AG04450 (cell line): ENCODE results near the gene GNPDA2. TPM values are rescaled to one million over a fixed set of nuclear protein-coding genes. Genes with fewer than 3 reads are reported as not detected.

Source experiments
- CTCF ChIA-PET: fragments of 300-600, 350-600 bp; formaldehyde crosslinking; extraction: SDS; loops from one replicate; lab custom pipeline; 2022; ENCODE audit warnings: antibody characterized with exemption, inconsistent platforms; lab: Charles Lee
- POLR2A ChIA-PET: fragments of 350-600 bp; formaldehyde crosslinking; extraction: SDS; loops from one replicate; lab custom pipeline; 2021; ENCODE audit warnings: antibody characterized with exemption, inconsistent platforms; lab: Yijun Ruan, JAX
- DNase-seq: peaks from one replicate; pipeline ENCODE4 v3.0.0-alpha.2; 2011; ENCODE audit warnings: low read depth, low spot score
- H3K27ac ChIP-seq: one replicate; pipeline ENCODE4 v1.5.1; 2012; ENCODE audit warnings: low read depth, low read length, control low read depth
- H3K27me3 ChIP-seq: one replicate; pipeline ENCODE4 v1.6.0; 2012; ENCODE audit warnings: low read length; ENCODE audit not compliant: control insufficient read depth, insufficient read depth
- H3K4me3 ChIP-seq: 2 replicates; pipeline ENCODE4 v1.5.1; 2011; ENCODE audit warnings: mild to moderate bottlenecking, low read depth, low read length, control low read depth
- H3K9me3 ChIP-seq: 2 replicates; pipeline ENCODE4 v1.5.1; 2012; ENCODE audit warnings: low read length; ENCODE audit not compliant: control insufficient read depth, insufficient read depth
- CTCF ChIP-seq: IDR thresholded peaks from 2 replicates; pipeline ENCODE4 v1.5.1; 2011; ENCODE audit warnings: low read depth, low read length, control low read depth, inconsistent platforms
- polyA plus RNA-seq: library from polyadenylated mRNA; depleted of rRNA; stranded (reverse); fragments of >200 nt; gene quantifications from 2 replicates; pipeline ENCODE4 v1.2.3, GENCODE V29; 2011; rRNA removed

GNPDA2 gene
- polyA plus RNA-seq, 1 experiment: 23.5 TPM

GRCh38 chr4:44660396-44660795 is 66.0 kb downstream of the GNPDA2 start:
- TF ChIP-seq CTCF: no peak
- CTCF ChIA-PET: no interaction called here
- POLR2A ChIA-PET: no interaction called here

GRCh38 chr4:44652002-44652401 is 74.4 kb downstream of the GNPDA2 start:
- DNase-seq: no peak
- Histone ChIP-seq H3K9me3 (no peaks in the 10 kb centered on the region), H3K4me3 (no peak overlapping the region), H3K27me3 (no peaks in the 10 kb centered on the region), H3K27ac (no peak overlapping the region)
- ChIA-PET POLR2A (no interaction called here), CTCF (no interaction called here)
- no peak for TF ChIP-seq CTCF

More at GRCh38 chr4:44660396-44660795, 66.0 kb downstream of the GNPDA2 start:
- no peak for DNase-seq
- Histone ChIP-seq H3K27ac (no peak overlapping the region), H3K27me3 (no peaks in the 10 kb centered on the region), H3K4me3 (no peak overlapping the region), H3K9me3 (no peaks in the 10 kb centered on the region)

Other genes with a start within 250 kb of the GNPDA2 start
- gene YIPF7, start 74.9 kb downstream of the GNPDA2 start, polyA plus RNA-seq: not detected in 2 replicates
- 14.7 and 23.1 TPM in 2 replicates for gene GUF1, start 48.1 kb downstream of the GNPDA2 start, polyA plus RNA-seq